K562 (cell line): ENCODE results near the gene CASKIN1.

Experiments used
- ARID3B ChIP-seq: fragments of 250-450 bp; sonication (Bioruptor Pico); IDR thresholded peaks from 2 replicates; pipeline ENCODE4 v1.4.0; 2020; ENCODE audit warnings: borderline replicate concordance
- KLF16 ChIP-seq: IDR thresholded peaks from 2 replicates; pipeline ENCODE4 v1.6.1; 2016; ENCODE audit warnings: antibody characterized with exemption
- POLR2AphosphoS5 ChIP-seq: IDR thresholded peaks from 2 replicates; pipeline ENCODE4 v1.6.1; 2011; ENCODE audit warnings: mild to moderate bottlenecking, low read depth, low read length, moderate library complexity; ENCODE audit not compliant: control insufficient read depth, insufficient read depth
- SNRNP70 ChIP-seq: fragments of 200-400 bp; formaldehyde crosslinking; optimal IDR thresholded peaks from 2 replicates; pipeline ENCODE3; 2017; ENCODE audit warnings: low read depth, low read length
- SREBF2 ChIP-seq: sonication (generic); formaldehyde crosslinking; IDR thresholded peaks from 2 replicates; pipeline ENCODE4 v1.4.0; 2020; ENCODE audit warnings: mild to moderate bottlenecking, missing genetic modification reagents
- TSC22D4 ChIP-seq: fragments of 450-650 bp; IDR thresholded peaks from 2 replicates; pipeline ENCODE4 v1.6.1; 2016; ENCODE audit warnings: missing genetic modification characterization, missing biosample characterization, control low read depth
- ZNF217 ChIP-seq: sonication (generic); formaldehyde crosslinking; IDR thresholded peaks from 2 replicates; pipeline ENCODE4 v1.8.0; 2022; ENCODE audit warnings: mild to moderate bottlenecking, missing genetic modification reagents
- ZNF639 ChIP-seq, 2 experiments: fragments of 200-800 bp in 1 of 2; sonication (Bioruptor generic) in 1 of 2; sonication (generic) in 1 of 2; formaldehyde crosslinking in 1 of 2; IDR thresholded peaks in 1 of 2; conservative IDR thresholded peaks in 1 of 2; 2 replicates each; pipeline versions ENCODE4 v1.5.0 to v1.6.1; 2016 to 2020; ENCODE audit warnings: missing compliant biosample characterization in 1 of 2, missing genetic modification characterization in 1 of 2, missing genetic modification reagents in 1 of 2

DNA sequence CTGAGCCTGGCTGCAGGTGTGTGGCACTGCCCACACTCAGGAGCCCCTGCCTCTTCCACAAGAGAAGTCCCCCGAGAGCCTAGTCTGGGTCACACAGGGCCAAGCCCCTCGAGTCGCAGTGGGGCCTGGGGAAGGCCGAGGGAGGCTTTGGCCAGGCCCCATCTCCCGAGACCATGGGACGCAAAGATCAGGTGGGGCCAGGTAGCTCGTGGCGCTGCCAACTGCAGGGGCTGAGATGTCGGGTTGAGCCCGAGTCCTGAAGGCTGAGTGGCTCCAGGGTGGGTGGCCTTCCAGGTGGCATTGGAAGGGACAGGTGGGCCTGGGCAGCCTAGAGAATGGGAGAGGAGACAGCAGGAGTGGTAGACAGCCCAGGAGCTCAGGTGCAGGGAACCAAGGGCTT lies 34.5 kb downstream of the CASKIN1 start:
- TF ChIP-seq ZNF217 (CRISPR knock-in tag) (no peak), TSC22D4 (tag) (no peak), KLF16 (no peak), SNRNP70 (no peak), ARID3B (no peak), ZNF639 (CRISPR knock-in tag; conservative IDR thresholded peaks at IDR 0.05 in 1 of 2, IDR thresholded peaks at IDR 0.05 in 1 of 2) (no peak), SREBF2 (CRISPR knock-in tag) (no peak), POLR2AphosphoS5 (no peak)
